K562 (cell line): ENCODE results near the gene SPECC1L. TPM values are rescaled to one million over a fixed set of nuclear protein-coding genes. Genes with fewer than 3 reads are reported as not detected.

ENCODE experiments used
- ATF3 ChIP-seq, 2 experiments: fragments of 450-650 bp in 1 of 2; sonication (generic) in 1 of 2; formaldehyde crosslinking in 1 of 2; IDR thresholded peaks in 1 of 2; conservative IDR thresholded peaks in 1 of 2; 2 replicates each; pipeline versions ENCODE4 v1.6.1 to v1.8.1; 2016 to 2023; ENCODE audit warnings: mild to moderate bottlenecking in 2 of 2, moderate library complexity in 2 of 2, inconsistent platforms in 1 of 2, missing genetic modification reagents in 1 of 2
- C11orf30 ChIP-seq: fragments of 450-650 bp; IDR thresholded peaks from 2 replicates; pipeline ENCODE4 v1.6.1; 2016; ENCODE audit warnings: low read depth, mild to moderate bottlenecking
- ETS1 ChIP-seq: conservative IDR thresholded peaks from 2 replicates; pipeline ENCODE4 v1.6.1; 2011; ENCODE audit warnings: low read depth, mild to moderate bottlenecking, low read length; ENCODE audit not compliant: control insufficient read depth
- KDM1A ChIP-seq, 2 experiments: fragments of 450-650 bp; IDR thresholded peaks; 2 replicates each; pipeline ENCODE4 v1.6.1; 2016; ENCODE audit warnings: mild to moderate bottlenecking in 2 of 2
- PURB ChIP-seq: sonication (generic); formaldehyde crosslinking; IDR thresholded peaks from 2 replicates; pipeline ENCODE4 v1.9.0; 2021; ENCODE audit warnings: low read depth, mild to moderate bottlenecking, missing genetic modification reagents
- SRF ChIP-seq, 2 experiments: fragments of 250-450, 450-650 bp in 1 of 2; sonication (Bioruptor Pico) in 1 of 2; sonication (generic) in 1 of 2; formaldehyde crosslinking; IDR thresholded peaks; 2 replicates each; pipeline versions ENCODE4 v1.5.0 to v1.5.1; 2020 to 2022; ENCODE audit warnings: mild to moderate bottlenecking in 1 of 2, missing genetic modification reagents in 1 of 2
- TRIM24 ChIP-seq, 2 experiments: fragments of 450-650 bp; IDR thresholded peaks; 2 replicates each; pipeline ENCODE4 v1.6.1; 2016
- ZNF764 ChIP-seq: fragments of 250-450 bp; sonication (Bioruptor Pico); IDR thresholded peaks from 2 replicates; pipeline ENCODE4 v1.4.0; 2020; ENCODE audit warnings: low read depth, mild to moderate bottlenecking, moderate library complexity
- polyA plus RNA-seq, 8 experiments: library from polyadenylated mRNA; depleted of rRNA in 4 of 8; stranded (reverse) in 5 of 8; unstranded in 3 of 8; fragments of >200 nt; fragmentation: Nextera tagmentation in 2 of 8; fragmentation: Illumina TruSeq in 1 of 8; extraction: Ambion mirVana in 2 of 8; extraction: Trizol in 1 of 8; gene quantifications; 2 replicates each; pipeline versions ENCODE4 v1.2.1 to v1.2.3, GENCODE V29; 2011 to 2014; ENCODE audit warnings: inconsistent platforms in 1 of 8, missing spikeins in 1 of 8
- total RNA-seq, 7 experiments: library from RNA; depleted of rRNA in 6 of 7; stranded (reverse); fragments of >200 nt in 6 of 7; fragmentation: Illumina TruSeq in 2 of 7; extraction: Trizol in 2 of 7; gene quantifications; 2 replicates each; pipeline versions ENCODE4 v1.2.1 to v1.2.3, GENCODE V29; 2011 to 2021; ENCODE audit warnings: low replicate concordance in 1 of 7
- TF ChIP-seq, protein P1 (sequence below): fragments of 450-650 bp; IDR thresholded peaks from 2 replicates; pipeline ENCODE4 v1.6.1; 2016; ENCODE audit warnings: antibody characterized with exemption

Gene SPECC1L
- total and polyA plus RNA-seq, 9 of the 15 experiments (the other 6 are each of a cell fraction or from before 2014, with no cell fraction given): 1.4 to 27.9 (median 14.5) TPM

- no peak for TF ChIP-seq ATF3 (IDR thresholded peaks at IDR 0.05)
- no peak for TF ChIP-seq ATF3 (CRISPR knock-in tag; conservative IDR thresholded peaks at IDR 0.05)
- TF ChIP-seq, protein P1, sequence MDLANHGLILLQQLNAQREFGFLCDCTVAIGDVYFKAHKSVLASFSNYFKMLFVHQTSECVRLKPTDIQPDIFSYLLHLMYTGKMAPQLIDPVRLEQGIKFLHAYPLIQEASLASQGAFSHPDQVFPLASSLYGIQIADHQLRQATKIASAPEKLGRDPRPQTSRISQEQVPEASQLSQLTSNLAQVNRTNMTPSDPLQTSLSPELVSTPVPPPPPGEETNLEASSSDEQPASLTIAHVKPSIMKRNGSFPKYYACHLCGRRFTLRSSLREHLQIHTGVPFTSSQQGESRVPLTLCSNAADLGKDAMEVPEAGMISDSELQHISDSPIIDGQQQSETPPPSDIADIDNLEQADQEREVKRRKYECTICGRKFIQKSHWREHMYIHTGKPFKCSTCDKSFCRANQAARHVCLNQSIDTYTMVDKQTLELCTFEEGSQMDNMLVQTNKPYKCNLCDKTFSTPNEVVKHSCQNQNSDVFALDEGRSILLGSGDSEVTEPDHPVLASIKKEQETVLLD: no peak
- no peak for TF ChIP-seq ETS1
- no peak for TF ChIP-seq KDM1A (IDR thresholded peaks at IDR 0.05)
- no peak for TF ChIP-seq C11orf30
- no peak for TF ChIP-seq ZNF764 (CRISPR knock-in tag)
- no peak for TF ChIP-seq PURB (CRISPR knock-in tag)
- TF ChIP-seq SRF (CRISPR knock-in tag; IDR thresholded peaks at IDR 0.05): no peak
- no peak for TF ChIP-seq TRIM24 (IDR thresholded peaks at IDR 0.05)
Measured at GRCh38 chr22:24401931-24402367, 131.3 kb downstream of the SPECC1L start (continued).
